Renal cortex interstitium (tissue), 11 donors: Measurements from ENCODE around the gene SLC36A4. TPM values are rescaled to one million over a fixed set of nuclear protein-coding genes. Genes with fewer than 3 reads are reported as not detected.
"Not testable (repeated sequence)": the region's sequence is repeated elsewhere in the genome, so short reads cannot be mapped to it uniquely, and the experiment has no call there.

Source experiments
- DNase-seq, 11 donors: peaks; one replicate each; pipeline ENCODE4 v3.0.0-alpha.2; 2013; ENCODE audit warnings: low read depth in 9 of 11, low spot score in 4 of 11; ENCODE audit errors: extremely low read depth in 1 of 11
- polyA plus RNA-seq, 3 donors: library from polyadenylated mRNA; unstranded; fragments of 120-200 nt; gene quantifications; one replicate each; pipeline ENCODE4 v1.2.1, GENCODE V29; 2013; ENCODE audit not compliant: insufficient read length in 3 of 3

SLC36A4 gene
- polyA plus RNA-seq, 3 donors, result 14.4 to 20.6 (median 20.4) TPM

DNA sequence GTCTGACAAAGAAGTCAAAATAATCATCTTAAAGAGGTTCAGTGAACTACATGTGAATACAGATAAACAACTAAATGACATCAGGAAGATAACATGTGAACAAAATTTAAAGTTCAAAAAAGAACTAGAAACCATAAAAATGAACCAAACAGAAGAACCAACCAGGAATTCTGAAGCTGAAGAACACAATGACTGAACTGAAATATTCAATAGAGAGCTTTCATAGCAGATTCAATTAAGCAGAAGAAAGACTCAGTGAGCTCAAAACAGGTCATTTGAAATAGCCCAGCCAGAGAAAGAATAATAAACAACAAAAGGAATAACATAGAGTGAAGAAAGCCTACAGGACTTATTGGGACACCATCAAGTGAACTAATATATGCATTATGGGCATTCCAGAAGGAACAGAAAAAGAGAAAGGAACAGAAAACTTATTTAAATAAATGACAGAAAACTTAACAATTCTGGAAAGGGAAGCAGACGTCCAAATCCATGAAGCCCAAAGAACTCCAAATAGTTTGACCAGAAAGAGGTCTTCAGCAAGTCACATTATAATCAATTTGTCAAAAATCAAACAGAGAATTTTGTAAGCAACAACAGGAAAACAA lies 11.0 kb upstream of the SLC36A4 start:
- DNase-seq, result no peak

DNA sequence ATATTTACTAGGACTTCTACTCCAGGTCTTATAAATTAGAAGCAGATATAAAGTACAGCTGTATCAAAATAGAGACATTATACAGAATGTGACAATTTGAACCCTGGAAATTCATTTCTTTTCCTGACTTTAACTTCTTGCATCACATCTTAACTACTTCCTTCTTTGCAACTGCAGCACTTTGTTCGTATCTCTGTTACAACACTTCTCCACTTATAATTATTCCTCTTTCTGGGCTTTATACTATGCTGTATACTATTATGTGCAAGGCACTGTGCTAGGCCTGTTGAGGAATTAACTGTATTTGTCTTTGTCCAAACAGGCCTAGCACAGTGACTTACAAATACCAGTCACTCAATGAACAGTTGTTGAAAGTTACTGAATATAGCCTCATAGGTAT lies 1.8 kb upstream of the SLC36A4 start:
- DNase-seq, result no peak

DNA sequence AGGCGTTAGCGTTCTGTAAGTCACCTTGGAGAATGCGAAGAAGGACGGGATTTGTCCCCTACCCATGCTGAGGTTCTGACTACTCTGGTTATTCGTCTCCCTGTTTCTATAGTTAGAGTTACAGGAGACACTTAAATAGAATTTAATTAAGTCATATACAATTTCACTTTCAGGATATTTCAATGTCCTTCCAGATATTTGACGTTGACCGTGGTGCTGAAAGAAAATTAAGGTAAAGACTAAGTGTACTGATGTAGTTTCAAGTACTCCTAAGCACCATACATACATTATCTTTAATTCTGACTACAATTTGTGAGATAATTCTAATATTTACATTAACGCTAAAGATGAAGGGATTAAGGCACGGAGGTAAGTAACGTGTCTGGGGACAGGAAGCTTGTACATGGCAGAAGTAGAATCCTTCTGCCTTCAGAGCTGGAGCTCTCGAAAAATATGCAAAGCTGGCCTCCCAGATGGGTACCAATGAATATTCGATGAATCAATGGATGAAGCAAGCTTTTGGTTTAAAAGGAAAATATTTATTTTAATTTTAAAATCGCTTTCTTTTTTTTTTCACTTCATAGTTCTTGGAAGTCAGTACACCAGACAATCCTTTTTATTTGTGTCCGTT lies 539 bp upstream of the SLC36A4 start:
- DNase-seq, result peak in 4 of 11 donors; percentile 14 to 44 (median 32)

DNA sequence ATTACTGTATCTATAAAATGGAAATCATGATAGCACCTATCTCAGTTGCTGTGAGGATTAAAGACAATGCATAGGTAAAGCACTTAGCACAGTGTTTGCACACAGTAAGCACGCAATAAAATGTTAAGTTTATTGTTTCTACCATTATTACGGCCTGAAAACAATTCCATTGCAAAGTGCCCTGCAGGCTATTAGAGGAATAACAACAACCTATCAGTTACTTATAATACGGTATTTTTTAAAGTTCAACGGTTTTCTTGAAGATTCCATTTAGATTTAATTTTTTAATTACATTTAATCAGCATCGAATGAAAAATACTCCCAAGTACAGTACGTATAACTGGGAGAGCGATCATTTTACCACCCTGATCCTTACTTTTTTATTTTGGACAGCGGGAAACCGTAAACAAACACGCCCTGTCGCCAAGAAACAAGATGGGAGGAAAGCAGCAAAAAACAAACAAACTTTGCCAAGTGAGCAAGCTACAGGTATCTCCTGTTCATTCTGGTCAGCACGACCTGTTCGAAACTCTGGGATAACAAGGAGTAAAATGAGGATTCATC lies 893 bp downstream of the SLC36A4 start:
- peak in 2 of 11 donors; percentile 50 to 76 for DNase-seq

DNA sequence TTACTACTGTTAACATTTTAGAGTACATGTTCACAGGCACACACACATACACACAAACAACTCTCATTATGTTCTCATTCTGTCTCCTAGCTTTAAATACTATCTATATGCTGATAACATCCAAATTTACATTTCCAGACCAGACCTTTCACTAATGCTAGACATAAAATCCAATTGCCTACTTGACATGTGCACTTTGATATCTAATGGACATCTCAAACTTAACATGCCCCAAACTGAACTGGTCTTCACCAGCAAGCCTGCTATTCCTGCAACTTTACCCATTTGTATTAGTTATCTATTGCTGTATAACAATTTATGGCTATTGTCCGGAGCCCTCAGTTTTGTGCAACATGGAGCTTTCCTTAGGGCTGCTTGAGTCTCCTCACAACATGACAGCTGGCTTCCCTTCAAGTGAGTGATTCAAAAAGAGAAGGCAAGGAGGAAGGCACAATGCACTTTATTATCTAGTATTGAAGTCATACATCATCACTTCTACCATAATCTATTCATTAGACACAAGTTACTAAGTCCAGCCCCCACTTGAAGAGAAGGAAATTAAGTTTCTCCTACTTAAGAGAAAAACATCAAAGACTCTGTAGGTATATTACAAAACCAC lies 3.0 kb downstream of the SLC36A4 start:
- DNase-seq, result no peak

DNA sequence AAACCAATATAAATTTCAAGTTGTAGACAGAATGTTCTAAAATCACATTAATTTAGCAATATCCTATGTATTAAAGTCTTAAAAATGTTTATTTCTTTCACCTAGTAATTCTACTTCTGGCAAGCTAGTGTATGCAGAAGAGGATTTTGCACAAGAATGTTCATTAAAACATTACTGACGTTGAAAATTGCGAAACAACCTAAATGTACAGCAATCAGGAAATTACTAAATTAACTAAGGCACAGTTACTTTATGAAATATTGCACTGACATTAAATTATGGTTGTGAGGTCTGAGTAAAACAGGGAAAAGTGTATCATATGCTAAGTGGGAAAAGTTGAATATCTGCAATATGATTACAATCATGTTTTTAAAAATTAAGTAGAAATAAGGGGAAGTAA lies 4.1 kb downstream of the SLC36A4 start:
- no peak for DNase-seq

DNA sequence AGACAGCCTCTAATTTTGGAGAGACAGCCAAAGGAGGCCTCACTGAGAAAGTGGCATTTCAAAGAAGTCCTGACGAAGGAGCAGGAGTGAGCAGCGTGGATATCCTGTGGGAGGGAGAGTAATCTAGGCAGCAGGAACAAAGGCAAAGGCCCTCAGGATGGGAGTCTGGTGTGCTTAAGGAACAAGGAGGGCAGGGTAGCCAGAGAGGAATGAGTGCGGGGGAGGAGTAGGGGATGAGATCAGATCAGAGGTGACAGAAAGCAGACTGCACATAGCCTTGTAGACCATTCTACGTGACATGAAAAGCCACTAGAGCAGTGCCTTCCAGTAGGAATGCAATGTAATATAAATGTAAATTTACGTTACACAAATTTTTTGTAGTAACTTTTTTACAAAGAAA lies 5.6 kb downstream of the SLC36A4 start:
- DNase-seq, result no peak

DNA sequence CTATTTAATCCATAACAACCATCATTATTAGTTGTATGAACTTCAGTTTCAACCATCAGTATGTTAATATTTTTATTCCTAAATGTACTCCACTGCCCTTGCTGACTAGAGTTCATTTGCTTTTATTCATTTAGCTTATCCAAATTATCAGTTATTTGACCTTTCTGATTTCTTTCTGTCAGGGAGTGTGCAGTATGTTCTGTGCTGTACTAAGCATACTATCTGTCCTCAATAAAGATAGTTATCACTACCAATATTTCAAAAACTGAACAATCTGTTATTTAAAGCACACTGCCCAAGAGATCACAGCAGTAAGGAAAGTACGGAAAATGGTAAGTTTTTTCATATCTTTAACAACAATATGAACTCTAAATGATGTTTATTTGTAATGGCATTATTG lies 8.3 kb downstream of the SLC36A4 start:
- no peak for DNase-seq

DNA sequence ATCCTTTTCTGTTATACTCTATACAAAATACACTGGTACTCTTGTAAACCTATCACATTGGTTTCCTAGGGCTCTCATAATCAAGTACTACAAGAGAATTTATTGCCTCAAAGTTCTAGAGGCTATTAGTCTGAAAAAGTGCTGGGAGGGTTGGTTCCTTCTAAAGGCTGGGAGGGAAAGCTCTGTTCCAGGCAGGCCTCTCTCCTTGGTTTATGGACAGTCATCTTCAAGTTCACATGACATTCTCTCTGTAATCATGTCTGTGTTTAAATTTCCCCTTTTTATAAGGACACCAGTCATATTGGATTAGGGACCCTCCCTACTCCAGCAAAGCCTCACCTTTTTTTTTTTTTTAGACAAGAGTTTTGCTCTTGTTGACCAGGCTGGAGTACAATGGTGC lies 9.1 kb downstream of the SLC36A4 start:
- DNase-seq, result no peak

DNA sequence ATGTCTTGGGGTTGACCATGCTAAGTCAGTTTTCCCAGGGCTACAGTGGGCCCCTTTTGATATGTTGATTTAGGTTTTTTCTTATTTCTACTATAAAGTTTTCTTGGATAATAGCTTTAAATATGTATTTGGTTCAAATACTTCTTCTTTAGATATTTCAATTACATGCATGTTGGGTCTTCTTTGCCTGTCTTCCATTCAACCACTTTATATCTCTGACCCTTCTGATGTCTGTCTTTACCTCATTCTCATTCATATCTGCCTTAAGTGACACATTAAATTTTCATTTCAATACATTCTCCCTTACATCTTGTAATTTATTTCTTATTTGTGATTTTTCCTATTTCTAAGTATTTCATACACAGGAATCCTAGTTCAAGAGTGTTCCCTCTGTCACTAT lies 10.5 kb downstream of the SLC36A4 start:
- DNase-seq, result no peak

DNA sequence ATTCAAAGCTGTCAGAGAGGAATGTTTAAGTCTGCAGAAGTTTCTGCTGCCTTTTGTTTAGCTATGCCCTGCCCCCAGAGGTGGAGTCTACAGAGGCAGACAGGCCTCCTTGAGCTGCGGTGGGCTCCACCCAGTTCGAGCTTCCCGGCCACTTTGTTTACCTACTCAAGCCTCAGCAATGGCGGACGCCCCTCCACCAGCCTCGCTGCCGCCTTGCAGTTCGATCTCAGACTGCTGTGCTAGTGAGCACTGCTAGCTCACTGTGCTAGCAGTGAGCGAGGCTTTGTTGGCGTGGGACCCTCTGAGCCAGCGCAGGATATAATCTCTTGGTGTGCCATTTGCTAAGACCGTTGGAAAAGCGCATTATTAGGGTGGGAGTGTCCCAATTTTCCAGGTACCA lies 19.9 kb downstream of the SLC36A4 start:
- DNase-seq, result not testable (repeated sequence)

DNA sequence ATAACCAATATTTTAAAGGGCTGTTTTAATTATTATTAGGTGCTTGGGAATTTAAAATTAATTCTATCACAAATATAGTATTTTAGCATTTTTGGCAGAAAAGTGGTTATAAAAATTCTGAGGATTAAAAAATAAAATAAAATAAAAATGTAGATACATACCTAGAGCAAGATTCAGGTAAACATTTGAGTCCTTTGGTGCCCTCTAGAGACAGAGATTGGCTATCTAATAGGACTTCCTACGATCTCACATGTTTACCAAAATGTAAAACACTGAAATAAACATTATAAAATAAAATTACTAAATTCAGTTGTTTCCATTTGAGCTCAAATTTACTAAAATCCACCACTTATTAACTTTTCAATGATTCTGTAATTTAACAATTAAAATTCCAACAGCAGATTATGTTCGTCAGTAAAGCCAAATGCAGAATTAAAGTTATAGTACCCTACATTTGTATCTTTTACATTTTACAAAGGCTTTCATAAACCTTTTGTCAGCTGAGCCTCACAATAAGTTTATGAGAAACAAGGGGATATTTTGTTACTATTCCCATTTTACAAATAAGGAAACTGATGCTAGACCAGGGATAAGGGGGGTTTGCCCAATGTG lies 27.7 kb downstream of the SLC36A4 start:
- DNase-seq, result peak in 2 of 11 donors; percentile 1 to 3

DNA sequence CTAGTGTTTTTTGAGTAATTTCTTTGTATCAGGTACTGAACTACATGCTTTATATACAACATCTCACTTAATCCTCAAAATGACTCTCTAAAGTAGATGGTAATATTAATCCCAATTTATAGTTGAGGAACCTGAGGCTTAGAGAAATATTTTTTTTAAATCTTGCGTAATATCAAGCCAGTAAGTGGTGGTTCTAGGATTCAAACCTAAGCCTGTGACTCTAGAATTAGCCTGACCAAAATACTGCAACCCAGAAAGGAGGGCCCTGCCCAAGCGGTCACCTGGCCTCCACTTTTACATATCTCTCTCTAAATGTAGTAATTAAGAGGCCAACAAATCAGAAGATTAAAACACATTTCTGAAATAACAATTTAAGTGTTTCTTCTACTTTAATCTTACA lies 28.6 kb downstream of the SLC36A4 start:
- no peak for DNase-seq

DNA sequence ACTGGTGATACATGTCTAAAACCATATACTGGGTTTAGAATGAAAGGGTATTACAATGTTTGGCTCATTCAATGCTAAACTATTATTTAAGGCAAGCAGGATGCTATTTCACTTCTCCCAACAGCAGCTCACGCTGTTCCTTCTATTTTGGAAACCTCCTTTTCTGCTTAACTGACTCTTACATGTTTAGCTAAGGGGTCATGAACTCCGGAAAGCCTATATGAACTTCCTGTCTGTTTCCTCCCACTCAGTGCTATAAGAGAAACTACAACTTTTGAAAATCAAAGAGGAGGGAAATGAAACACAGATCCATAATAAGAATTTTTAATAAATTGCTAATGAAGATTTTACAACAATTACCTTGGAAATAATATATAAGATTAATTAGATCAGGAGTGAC lies 30.9 kb downstream of the SLC36A4 start:
- DNase-seq, result peak in 2 of 11 donors; percentile 1 to 9

DNA sequence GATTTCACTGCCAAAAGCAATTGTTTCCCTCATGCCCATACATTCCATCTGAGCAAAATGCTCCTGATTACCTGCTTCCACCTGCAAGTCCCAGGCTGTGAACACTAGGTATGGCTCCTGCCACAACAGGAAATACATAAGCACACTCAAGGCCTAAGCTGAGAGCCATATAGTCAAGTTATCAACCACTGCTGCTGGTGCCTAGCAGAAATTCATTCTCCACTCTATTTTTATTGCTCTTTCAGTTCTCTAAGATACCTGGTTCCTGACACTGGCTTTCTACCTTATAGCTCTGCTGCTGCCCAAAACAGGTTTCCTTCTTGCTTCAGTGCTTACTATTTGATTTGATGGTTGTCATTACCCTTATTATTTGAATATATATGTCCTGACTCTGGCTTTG lies 31.6 kb downstream of the SLC36A4 start:
- DNase-seq, result no peak

DNA sequence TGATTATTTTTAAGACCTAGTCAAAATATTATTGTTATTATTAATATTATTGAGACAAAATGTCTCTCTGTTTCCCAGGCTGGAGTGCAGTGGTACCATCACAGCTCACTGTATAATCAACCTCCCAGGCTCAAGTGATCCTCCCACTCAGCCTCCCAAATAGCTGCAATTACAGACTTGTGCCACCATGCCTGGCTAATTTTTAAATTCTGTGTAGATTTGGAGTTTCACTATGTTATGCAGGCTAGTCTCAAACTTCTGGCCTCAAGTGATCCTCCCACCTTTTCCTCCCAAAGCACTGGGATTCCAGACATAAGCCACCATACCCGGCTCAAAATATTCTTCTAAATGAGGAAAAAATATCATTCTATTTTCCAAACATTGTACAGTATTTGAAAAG lies 37.0 kb downstream of the SLC36A4 start:
- DNase-seq, result peak in 1 of 11 donors; percentile 11

DNA sequence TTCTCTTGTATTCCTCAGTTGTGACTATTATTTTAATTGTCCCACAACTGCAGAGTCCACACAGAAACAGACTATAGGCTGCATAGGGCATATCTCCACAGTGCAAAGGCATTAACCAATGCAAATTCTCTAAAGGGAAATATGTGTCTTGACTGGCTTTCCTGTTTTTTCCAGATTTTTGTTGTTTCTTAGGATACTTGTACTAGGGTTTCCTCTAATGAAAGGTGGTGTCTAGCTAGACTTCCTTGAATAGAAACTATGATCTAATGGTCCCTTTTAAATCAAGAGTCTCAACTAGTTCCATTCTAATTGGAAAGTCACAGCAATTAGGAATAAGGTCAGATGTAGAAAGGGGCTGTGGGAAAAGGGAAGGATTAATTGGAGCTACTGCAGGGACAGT lies 37.6 kb downstream of the SLC36A4 start:
- no peak for DNase-seq

DNA sequence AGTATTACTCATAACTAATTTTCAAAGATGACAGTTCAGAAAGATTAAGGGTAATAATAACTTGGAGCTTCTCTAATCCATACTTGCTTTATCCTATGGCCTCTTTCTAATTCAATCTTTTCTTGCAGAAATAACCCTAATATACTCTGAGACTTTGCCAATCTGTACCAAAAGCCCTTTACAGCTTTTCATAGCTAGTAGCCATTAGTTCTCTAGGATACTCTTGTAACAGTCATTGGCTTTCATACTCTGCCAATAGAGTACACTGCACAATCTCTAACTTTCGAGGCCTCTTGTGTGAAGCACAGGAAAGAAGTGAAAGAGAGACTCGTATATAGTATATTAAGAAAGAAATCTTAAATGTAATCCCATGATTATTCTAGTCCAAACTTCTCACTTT lies 38.1 kb downstream of the SLC36A4 start:
- DNase-seq, result no peak

DNA sequence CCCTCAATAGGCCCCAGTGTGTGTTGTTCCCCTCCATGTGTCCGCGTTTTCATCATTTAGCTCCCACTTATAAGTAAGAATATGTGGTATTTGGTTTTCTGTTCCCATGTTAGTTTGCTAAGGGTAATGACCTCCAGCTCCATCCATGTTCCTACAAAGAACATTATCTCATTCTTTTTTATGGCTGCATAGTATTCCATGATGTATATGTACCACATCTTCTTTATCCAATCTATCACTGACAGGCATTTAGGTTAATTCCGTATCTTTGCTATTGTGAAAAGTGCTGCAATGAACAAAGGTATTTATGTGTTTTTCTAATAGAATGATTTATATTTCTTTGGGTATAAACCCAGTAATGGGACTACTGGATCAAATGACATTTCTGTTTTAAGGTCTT lies 42.1 kb downstream of the SLC36A4 start:
- no peak for DNase-seq

DNA sequence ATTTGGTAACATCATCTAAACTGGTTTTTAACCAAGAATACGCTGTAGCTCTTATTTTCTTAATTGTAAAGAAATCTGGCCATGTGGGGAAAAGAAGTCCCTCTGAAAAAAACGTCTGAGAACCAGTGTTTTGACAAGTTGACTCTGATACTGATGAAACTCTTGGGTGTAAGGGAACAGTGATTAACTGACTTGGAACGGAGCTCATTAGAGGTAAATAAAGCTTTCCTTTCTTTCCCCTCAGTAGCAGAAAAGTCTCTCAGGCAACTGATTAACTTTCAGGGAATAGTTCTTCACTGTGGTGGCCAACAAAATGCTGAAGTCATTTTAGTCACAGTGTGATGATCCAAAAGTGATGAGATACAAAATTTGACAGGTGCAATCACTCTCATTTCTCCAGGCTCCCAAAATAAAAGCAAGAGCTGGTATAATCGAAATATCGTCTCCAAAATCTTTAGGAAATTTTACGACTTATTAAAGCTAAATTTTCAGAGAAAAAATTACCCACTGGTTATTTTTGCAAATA lies 52.3 kb downstream of the SLC36A4 start:
- DNase-seq, result no peak
